Measurements from ENCODE around the gene HECTD1.
"Not testable (repeated sequence)": the region's sequence is repeated elsewhere in the genome, so short reads cannot be mapped to it uniquely, and the experiment has no call there.

Gene HECTD1

GRCh38 chr14:31192544-31192943 lies 15.0 kb downstream of the HECTD1 start:
- not testable (repeated sequence) for DNase-seq

GRCh38 chr14:31190717-31191263 lies 16.8 kb downstream of the HECTD1 start:
- DNase-seq: no peak

DNA sequence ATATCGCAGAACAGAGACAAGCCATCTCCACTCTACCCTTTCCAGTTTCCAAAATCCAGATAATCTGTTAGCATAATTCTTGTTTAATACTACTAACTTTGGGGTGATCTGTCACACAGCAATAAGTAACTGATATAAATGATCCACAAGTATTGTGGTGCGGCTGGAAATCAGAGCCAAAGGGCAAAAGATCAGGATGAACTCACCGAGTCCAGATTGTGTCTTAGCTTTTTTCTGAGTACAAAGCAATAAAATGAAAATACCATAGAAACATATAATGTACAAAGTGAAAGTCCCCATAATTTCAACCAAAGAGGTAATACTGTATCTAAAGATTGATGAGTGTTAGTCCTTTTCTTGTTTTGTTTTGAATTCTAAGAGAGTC lies 17.4 kb downstream of the HECTD1 start:
- DNase-seq: no peak

DNA sequence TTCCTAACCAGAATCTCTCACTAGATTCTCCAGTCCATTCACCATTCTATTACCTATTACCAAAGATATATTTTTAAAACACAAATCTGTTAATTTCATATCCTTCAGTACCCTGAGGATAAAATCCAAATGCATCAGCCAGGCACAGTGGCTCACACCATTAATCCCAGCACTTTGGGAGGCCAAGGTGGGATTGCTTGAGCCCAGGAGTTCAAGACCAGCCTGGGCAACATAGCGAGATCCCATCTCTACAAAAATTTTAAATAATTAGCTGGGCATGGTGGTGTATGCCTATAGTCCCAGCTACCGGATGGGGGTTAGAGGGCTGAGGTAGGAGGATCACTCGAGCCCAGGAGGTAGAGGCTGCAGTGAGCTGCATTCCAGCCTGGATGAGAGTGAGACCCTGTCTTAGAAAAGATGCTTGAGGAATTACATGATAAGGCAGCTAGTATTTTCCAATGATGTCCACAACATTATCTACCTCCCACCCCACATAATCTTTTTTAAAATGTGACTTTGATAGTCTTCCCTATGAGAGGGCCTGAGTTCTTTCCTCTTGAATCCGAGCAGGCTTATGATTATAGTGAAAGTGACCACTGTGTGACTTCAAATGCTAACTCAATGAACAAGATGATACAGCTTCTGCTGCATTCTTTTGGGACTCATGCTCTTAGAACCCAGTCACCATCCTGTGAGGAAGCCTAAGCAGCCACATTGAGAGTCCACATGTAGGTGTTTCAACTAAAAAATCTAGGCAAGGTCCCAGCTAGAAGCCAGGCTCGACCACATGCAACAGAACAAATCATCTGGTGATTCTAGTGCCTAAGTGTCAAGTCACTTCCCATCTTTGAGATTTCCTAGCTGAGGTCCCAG lies 18.0 kb downstream of the HECTD1 start:
- DNase-seq: no peak

GRCh38 chr14:31188744-31189143 lies 18.8 kb downstream of the HECTD1 start:
- DNase-seq: no peak

- not testable (repeated sequence) for DNase-seq
Measured at GRCh38 chr14:31182016-31182415, 25.6 kb downstream of the HECTD1 start.

- no peak for DNase-seq
Measured at GRCh38 chr14:31181271-31181670, 26.3 kb downstream of the HECTD1 start.

DNA sequence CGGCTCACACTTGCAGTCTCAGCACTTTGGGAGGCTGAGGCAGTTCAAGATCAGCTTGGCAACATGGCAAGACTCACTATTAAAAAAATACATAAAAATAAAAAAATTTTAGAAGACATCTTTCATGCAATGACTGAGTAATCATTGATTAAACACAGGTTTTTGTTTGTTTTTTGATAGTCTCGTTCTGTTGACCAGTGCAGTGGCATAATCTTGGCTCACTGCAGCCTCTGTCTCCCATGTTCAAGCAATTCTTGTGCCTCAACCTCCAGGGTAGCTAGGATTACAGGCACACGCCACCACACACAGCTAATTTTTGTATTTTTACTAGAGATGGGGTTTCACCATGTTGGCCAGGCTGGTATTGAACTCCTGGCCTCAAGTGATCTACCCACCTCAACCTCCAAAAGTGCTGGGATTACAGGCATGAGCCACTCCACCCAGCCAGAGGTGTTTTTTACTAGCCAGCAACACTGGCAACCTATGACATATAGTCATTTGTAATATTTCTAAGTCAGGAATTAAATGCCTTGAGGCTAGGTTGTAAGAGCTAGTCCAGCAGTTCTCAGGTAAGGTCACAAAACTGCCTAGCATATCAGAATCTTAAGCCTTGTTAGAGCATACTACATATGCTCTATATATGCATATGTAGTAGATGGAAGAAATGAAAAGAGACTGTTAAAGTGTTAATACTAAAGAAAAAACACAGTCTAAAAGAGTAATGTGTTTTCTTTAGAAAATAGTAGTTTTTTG lies 27.1 kb downstream of the HECTD1 start:
- DNase-seq: no peak

DNA sequence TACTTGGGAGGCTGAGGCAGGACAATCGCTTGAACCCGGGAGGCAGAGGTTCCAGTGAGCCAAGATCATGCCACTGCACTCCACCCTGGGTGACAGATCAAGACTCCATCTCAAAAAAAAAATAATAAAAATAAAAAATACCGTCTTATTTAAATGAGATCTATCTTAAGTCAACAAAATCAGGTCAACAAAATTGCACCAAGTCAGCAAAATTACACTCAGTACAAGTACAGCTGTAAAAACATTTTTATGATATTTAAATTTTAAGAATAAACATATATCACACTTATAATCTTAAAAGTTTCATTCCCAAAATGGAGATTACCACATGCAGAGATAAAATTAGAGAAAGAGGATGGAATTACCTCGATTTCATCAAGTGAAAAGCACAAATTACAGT lies 33.2 kb downstream of the HECTD1 start:
- no peak for DNase-seq

GRCh38 chr14:31173120-31173837 lies 34.3 kb downstream of the HECTD1 start:
- DNase-seq: no peak

- DNase-seq: no peak
Measured at GRCh38 chr14:31172084-31172483, 35.5 kb downstream of the HECTD1 start.

- no peak for DNase-seq
Measured at GRCh38 chr14:31170411-31170810, 37.2 kb downstream of the HECTD1 start.

DNA sequence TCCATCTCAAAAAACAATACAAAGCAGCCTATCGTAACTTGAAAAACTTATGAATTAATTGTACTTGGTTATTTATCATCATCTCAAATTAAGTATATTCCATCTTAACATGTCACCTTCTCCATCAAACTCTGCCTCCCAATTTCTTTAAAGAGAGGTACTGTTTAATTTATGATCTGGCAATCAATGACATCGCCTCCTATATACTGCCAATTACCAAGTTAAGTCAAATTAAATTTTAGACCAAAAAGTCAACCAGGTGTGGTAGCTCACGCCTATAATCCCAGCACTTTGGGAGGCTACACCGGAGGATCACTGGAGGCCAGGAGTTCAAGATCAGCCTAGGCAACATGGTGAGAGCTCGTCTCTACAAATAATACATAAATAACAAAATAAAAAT lies 37.7 kb downstream of the HECTD1 start:
- no peak for DNase-seq

DNA sequence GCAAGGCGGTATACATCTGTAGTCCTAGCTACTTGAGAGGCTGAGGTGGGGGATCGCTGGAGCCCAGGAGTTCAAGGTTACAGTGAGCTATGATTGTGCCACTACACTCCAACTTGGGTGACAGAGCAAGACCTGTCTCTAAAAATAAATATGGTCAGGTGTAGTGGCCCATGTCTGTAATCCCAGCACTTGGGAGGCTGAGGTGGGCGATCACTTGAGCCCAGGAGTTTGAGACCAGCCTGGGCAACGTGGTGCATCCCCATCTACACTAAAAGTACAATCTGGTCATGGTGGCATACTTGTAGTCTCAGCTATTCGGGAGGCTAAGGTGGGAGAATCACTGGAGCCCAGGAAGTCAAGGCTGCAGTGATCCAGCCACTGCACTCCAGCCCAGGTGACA lies 40.6 kb downstream of the HECTD1 start:
- DNase-seq: no peak

DNA sequence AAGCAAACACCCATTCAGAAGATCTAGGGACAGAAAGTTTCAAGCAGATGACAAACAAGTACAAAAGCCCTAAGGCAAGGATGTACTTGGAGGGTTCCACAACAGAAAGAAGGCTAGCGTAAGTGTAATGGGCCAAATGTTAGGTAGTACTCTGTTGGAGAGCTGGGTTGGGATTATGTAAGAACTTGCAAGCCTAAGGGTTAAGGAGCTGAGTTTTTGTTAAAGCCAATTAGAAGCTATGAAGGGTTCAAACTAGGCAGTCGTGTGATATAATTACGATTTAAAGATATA lies 41.4 kb downstream of the HECTD1 start:
- DNase-seq: no peak

DNA sequence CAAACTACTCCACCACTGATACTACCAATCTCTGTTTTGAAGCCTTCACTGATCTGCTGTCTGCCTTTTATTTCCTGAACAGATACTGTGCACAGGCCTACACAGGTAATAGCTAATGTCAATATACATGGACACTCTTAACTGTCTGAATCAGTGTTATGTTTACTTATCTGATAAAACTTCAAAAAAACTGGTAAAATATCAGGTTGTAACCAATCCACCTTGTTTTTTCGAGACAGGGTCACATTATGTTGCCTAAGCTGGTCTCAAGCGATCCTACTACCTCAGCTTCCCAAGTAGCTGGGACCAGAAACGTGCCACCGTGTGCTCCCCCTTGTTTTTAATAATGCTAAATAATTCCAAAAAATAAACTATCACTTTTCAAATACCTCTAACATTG lies 43.5 kb downstream of the HECTD1 start:
- no peak for DNase-seq

DNA sequence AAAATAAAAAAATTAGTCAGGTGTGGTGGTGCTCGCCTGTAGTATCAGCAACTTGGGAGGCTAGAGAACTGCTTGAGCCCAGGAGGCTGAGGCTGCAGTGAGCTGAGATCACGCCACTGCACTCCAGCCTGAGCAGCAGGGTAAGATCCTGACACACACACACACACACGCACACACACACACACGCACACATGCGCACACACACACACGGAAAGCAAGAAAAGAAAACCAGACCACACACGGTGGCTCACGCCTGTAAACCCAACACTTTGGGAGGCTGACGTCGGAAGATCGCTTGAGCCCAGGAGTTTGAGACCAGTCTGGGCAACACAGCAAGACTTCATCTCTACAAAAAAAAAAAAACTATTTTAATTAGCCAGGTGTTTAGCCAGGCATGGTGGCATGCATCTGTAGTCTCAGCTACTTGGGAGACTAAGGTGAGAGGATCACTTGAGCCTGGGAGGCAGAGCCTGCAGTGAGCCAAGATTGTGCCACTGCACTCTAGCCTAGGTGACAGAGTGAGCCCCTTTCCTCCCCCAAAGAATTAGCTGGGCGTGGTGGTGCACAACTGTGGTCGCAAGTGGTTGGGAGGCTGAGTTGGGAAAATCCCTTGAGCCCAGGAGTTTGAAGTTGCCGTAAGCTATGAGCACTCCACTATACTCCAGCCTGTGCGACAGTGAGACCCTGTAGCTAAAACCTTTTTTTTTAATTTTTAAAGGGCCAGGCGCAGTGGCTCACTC lies 44.5 kb downstream of the HECTD1 start:
- no peak for DNase-seq

DNA sequence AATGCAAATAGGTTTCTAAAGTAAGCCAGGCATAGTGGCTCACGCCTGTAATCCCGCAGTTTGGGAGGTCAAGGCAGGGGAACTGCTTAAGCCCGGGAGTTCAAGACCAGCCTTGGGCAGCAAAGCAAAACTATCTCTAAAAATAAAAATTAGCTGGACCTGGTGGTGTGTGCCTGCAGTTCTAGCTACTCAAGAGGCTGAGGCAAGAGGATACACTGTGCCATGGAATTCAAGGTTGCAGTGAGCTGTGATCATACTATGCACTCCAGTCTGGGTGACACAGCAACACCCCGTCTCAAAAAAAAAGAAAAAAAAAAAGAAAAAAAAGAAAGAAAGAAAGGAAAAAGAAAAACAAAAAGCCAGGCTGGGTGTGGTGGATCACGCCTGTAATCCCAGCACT lies 46.3 kb downstream of the HECTD1 start:
- DNase-seq: no peak

DNA sequence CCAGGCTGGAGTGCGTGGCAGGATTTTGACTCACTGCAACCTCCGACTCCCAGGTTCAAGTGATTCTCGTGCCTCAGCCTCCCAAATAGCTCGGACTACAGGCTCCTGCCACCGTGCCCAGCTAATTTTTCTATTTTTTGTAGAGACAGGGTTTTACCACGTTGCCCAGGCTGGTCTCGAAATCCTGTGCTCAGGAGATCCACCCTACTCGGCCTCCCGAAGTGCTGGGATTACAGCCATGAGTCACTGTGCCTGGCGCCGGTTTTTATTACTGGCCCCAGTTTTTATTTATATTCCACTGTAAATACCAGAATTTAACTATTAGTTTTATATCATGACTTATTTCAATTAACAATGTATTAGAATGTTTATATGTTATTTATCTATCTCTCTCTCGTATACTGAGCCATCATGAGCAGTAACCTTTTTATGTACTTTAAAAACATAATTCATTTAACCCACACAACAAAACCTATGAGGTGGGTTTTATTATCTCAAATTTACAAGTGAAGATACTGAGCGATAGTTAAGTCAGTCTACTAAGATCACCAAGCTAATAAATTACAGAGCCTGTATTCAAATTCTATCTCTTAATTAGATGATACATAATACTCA lies 47.8 kb downstream of the HECTD1 start:
- DNase-seq: no peak

DNA sequence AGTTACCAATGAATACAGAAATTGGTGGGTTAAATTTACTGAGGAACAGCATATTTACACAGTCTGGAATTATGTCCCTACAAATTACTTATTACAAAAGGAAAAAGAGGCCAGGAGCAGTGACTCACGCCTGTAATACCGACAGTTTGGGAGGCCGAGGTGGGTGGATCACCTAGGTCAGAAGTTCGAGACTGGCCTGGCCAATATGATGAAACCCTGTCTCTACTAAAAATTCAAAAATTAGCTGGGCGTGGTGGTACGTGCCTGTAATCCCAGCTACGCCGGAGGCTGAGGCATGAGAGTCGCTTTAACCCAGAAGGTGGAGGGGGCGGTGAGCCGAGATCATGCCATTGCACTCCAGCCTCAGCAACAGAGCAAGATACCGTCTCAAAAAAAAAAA lies 52.6 kb downstream of the HECTD1 start:
- DNase-seq: no peak

- DNase-seq: no peak
Measured at GRCh38 chr14:31142455-31143087, 65.0 kb downstream of the HECTD1 start.

DNA sequence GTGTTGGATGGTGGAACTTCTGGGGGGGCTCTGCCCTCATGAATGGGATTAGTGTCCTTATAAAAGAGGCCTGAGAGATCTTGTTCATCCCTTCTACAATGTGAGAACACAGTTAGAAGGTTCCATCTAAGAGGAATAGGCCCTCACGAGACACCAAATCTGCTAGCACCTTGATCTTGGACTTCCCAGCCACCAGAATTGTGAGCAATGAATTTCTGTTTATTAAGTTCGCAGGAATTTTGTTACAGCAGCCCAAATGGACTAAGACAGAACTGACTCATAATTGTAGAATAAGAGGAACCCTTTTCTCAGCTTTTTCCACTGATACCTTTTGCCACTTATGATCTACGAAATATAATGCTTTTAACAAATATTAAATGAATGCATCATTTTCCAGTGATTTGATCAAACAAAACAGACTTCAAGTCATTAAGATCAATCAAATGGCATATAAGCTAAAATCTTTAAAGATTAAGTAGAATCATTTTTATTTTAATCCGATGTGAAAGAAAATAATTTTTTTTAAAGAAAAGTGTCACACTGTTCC lies 68.2 kb downstream of the HECTD1 start:
- DNase-seq: no peak

Measured in eye (tissue), 1 donor.